GM18517 (cell line): ENCODE results near the gene GPSM1.

Source experiments
- ATAC-seq: cut with Tn5 transposase; IDR thresholded peaks from one replicate; pipeline ENCODE4 v1.9.1; 2021; ENCODE audit warnings: mild to moderate bottlenecking, moderate library complexity; ENCODE audit not compliant: unreplicated experiment

Gene GPSM1

GRCh38 chr9:136407911-136408310 lies 80.6 kb downstream of the GPSM1 start:
- ATAC-seq, result no peak
